ENCODE measurements around the gene MAP2K5. TPM values are rescaled to one million over a fixed set of nuclear protein-coding genes. Genes with fewer than 3 reads are reported as not detected.

The MAP2K5 gene
- total and polyA plus RNA-seq, 2 donors from 2014 or later = 14.1 to 18.6 TPM

DNA sequence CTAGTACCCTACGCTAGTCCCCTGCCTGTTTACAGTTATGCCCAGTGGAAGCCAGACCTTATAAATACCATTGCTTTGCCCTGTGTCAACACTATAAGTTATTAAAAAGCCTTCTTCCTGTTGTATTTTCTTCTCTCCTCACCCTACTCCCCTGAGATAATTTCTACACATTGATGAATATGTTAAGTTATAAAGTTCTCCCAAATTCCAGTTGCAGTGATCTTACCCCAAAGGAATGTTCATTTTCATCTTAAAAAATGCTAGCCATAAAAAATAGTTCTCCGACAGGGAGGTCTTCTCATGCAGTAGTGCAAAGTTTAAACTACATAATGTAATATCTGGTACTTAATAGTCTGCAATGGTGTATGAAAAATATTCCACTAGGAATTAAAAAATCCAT lies 58.6 kb downstream of the MAP2K5 start:
- DNase-seq = peak in 1 of 5 donors; percentile 14
- no peak for FAIRE-seq
- H3K27ac ChIP-seq (ENCODE audit: low read depth in 2 of 2, low read length in 2 of 2) = no peak overlapping the region
- H3K27me3 ChIP-seq (ENCODE audit: control insufficient read depth, insufficient read depth, low read length) = no peaks in the 10 kb centered on the region
- no peak overlapping the region for H3K4me3 ChIP-seq (ENCODE audit: low read length in 3 of 3)
- no peaks in the 10 kb centered on the region for H3K9me3 ChIP-seq (ENCODE audit: control insufficient read depth in 2 of 3, insufficient read depth in 1 of 3, low read length in 3 of 3)
- H3K36me3 ChIP-seq (ENCODE audit: control insufficient read depth in 2 of 3, insufficient read depth in 3 of 3, low read length in 3 of 3) = no peaks in the 10 kb centered on the region
- H3K9ac ChIP-seq (ENCODE audit: low read length in 3 of 3) = no peak overlapping the region
- intact Hi-C loops (cut with DNase I) = no loop called here
- no peaks in the 10 kb centered on the region for H3K4me1 ChIP-seq (ENCODE audit: control insufficient read depth in 2 of 3, insufficient read depth in 2 of 3, low read depth in 1 of 3, low read length in 3 of 3)
- TF ChIP-seq, protein P1, sequence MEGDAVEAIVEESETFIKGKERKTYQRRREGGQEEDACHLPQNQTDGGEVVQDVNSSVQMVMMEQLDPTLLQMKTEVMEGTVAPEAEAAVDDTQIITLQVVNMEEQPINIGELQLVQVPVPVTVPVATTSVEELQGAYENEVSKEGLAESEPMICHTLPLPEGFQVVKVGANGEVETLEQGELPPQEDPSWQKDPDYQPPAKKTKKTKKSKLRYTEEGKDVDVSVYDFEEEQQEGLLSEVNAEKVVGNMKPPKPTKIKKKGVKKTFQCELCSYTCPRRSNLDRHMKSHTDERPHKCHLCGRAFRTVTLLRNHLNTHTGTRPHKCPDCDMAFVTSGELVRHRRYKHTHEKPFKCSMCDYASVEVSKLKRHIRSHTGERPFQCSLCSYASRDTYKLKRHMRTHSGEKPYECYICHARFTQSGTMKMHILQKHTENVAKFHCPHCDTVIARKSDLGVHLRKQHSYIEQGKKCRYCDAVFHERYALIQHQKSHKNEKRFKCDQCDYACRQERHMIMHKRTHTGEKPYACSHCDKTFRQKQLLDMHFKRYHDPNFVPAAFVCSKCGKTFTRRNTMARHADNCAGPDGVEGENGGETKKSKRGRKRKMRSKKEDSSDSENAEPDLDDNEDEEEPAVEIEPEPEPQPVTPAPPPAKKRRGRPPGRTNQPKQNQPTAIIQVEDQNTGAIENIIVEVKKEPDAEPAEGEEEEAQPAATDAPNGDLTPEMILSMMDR (IDR thresholded peaks at IDR 0.05; ENCODE audit: borderline replicate concordance, extremely low read depth, insufficient read depth) = no peak

DNA sequence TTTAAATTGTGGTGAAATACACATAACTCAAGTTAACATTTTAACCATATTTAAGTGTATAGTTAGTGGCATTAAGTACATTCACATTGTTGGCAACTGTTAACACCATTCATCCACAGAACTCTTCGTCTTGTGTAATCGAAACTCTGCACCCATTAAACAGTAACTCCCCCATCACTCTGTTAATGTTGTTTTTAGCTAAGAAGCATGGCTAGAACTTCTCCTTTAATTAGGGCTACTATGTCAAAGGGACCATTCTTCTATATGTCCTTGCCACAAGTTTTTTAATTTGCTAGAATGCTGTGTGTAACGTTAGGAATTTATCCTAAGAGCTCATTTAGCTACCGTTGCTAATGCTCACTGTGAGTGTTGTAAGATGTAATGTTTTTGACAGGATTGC lies 60.6 kb downstream of the MAP2K5 start:
- intact Hi-C loops (cut with DNase I) = no loop called here
- TF ChIP-seq, protein P1 (IDR thresholded peaks at IDR 0.05; ENCODE audit: borderline replicate concordance, extremely low read depth, insufficient read depth) = no peak

DNA sequence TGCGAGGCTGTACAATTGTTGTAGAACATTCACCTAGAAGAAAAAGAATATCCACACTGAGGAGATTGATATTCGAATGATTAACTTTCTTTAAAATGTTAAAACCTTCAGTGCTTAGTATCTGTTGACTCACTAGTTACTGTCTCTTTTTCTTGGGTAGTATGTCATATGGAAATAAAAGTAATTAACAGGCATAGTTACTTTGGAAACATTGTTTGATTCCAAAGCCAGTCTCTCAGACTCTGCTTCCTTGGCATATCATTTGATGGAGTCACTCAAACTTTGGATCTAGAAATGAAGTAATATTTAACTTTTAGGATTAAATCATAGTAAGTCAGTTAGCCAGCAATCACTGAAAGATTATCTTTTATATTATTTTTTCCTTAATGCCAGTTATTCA lies 63.4 kb downstream of the MAP2K5 start:
- H3K4me1 ChIP-seq (ENCODE audit: control insufficient read depth in 2 of 3, insufficient read depth in 2 of 3, low read depth in 1 of 3, low read length in 3 of 3) = no peaks in the 10 kb centered on the region
- H3K4me3 ChIP-seq (ENCODE audit: low read length in 3 of 3) = no peak overlapping the region
- DNase-seq (no peak), FAIRE-seq (no peak)
- H3K9me3 ChIP-seq (ENCODE audit: control insufficient read depth in 2 of 3, insufficient read depth in 1 of 3, low read length in 3 of 3) = no peaks in the 10 kb centered on the region
- TF ChIP-seq, protein P1 (IDR thresholded peaks at IDR 0.05; ENCODE audit: borderline replicate concordance, extremely low read depth, insufficient read depth) = no peak
- H3K27ac ChIP-seq (ENCODE audit: low read depth in 2 of 2, low read length in 2 of 2) = no peak overlapping the region
- H3K36me3 ChIP-seq (ENCODE audit: control insufficient read depth in 2 of 3, insufficient read depth in 3 of 3, low read length in 3 of 3) = no peaks in the 10 kb centered on the region
- H3K9ac ChIP-seq (ENCODE audit: low read length in 3 of 3) = no peak overlapping the region
- no peaks in the 10 kb centered on the region for H3K27me3 ChIP-seq (ENCODE audit: control insufficient read depth, insufficient read depth, low read length)
- intact Hi-C loops (cut with DNase I) = no loop called here

More for the DNA sequence above, 60.6 kb downstream of the MAP2K5 start:
- Histone ChIP-seq H3K27me3 (ENCODE audit: control insufficient read depth, insufficient read depth, low read length) (no peaks in the 10 kb centered on the region), H3K36me3 (ENCODE audit: control insufficient read depth in 2 of 3, insufficient read depth in 3 of 3, low read length in 3 of 3) (no peaks in the 10 kb centered on the region), H3K9ac (ENCODE audit: low read length in 3 of 3) (no peak overlapping the region), H3K4me3 (ENCODE audit: low read length in 3 of 3) (no peak overlapping the region), H3K4me1 (ENCODE audit: control insufficient read depth in 2 of 3, insufficient read depth in 2 of 3, low read depth in 1 of 3, low read length in 3 of 3) (no peaks in the 10 kb centered on the region), H3K27ac (ENCODE audit: low read depth in 2 of 2, low read length in 2 of 2) (no peak overlapping the region), H3K9me3 (ENCODE audit: control insufficient read depth in 2 of 3, insufficient read depth in 1 of 3, low read length in 3 of 3) (no peaks in the 10 kb centered on the region)
- DNase-seq (no peak), FAIRE-seq (no peak)

DNA sequence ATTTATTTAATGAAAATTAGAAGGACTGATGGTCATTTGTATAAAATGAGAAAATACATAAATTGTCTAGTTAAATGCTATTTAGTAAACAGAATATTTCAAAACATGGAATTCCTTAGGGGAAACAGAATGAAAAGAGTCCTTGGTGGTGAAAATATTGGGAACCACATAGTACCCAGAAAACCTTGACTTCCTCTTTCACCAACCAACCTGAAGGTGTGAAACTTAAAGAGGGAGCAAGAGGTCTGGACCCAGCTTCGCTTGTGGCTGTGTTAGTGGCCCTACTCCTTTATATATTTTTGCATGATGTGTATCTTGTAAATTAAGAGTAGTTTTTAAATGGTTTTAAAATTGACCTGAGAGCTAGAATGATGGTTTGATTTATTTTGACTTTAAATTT lies 64.2 kb downstream of the MAP2K5 start:
- no peak overlapping the region for H3K4me3 ChIP-seq (ENCODE audit: low read length in 3 of 3)
- no peak overlapping the region for H3K9ac ChIP-seq (ENCODE audit: low read length in 3 of 3)
- intact Hi-C loops (cut with DNase I) = no loop called here
- H3K36me3 ChIP-seq (ENCODE audit: control insufficient read depth in 2 of 3, insufficient read depth in 3 of 3, low read length in 3 of 3) = no peaks in the 10 kb centered on the region
- DNase-seq (no peak), FAIRE-seq (no peak)
- TF ChIP-seq, protein P1 (IDR thresholded peaks at IDR 0.05; ENCODE audit: borderline replicate concordance, extremely low read depth, insufficient read depth) = no peak
- no peaks in the 10 kb centered on the region for H3K27me3 ChIP-seq (ENCODE audit: control insufficient read depth, insufficient read depth, low read length)
- no peak overlapping the region for H3K27ac ChIP-seq (ENCODE audit: low read depth in 2 of 2, low read length in 2 of 2)
- no peaks in the 10 kb centered on the region for H3K4me1 ChIP-seq (ENCODE audit: control insufficient read depth in 2 of 3, insufficient read depth in 2 of 3, low read depth in 1 of 3, low read length in 3 of 3)
- no peaks in the 10 kb centered on the region for H3K9me3 ChIP-seq (ENCODE audit: control insufficient read depth in 2 of 3, insufficient read depth in 1 of 3, low read length in 3 of 3)
